GM13977 (cell line): ENCODE results near the gene PTP4A1.

ENCODE experiments used
- DNase-seq: peaks from one replicate; pipeline ENCODE4 v3.0.0; 2012; ENCODE audit warnings: low spot score
- CTCF ChIP-seq: IDR thresholded peaks from 2 replicates; pipeline ENCODE4 v1.5.1; 2012; ENCODE audit warnings: mild to moderate bottlenecking, control low read depth; ENCODE audit not compliant: insufficient read depth; ENCODE audit errors: extremely low read depth, missing control alignments
- in situ Hi-C: fragments of 300-500 bp; cut with MboI; formaldehyde crosslinking; loops from one replicate; pipeline ENCODE4 v1.12.0; 2022; ENCODE audit warnings: low sequenced_read_pairs, low pct_unique_long_range_greater_than_20kb, mixed read lengths, inconsistent platforms; ENCODE audit not compliant: unreplicated experiment

PTP4A1 gene

GRCh38 chr6:63537959-63538300, 34.4 kb upstream of the PTP4A1 start:
- in situ Hi-C loops: no loop called here
- TF ChIP-seq CTCF: no peak
- DNase-seq: no peak

- no peak for DNase-seq
- in situ Hi-C loops: no loop called here
- TF ChIP-seq CTCF: no peak
Observed at GRCh38 chr6:63538550-63538949, 33.7 kb upstream of the PTP4A1 start.

- no peak for TF ChIP-seq CTCF
Observed at GRCh38 chr6:63543001-63543400, 29.3 kb upstream of the PTP4A1 start.

GRCh38 chr6:63543982-63544381, 28.3 kb upstream of the PTP4A1 start:
- no peak for TF ChIP-seq CTCF
- in situ Hi-C loops: no loop called here
- no peak for DNase-seq

More at GRCh38 chr6:63543001-63543400, 29.3 kb upstream of the PTP4A1 start:
- in situ Hi-C loops: no loop called here
- DNase-seq: no peak

GRCh38 chr6:63546236-63546635, 26.0 kb upstream of the PTP4A1 start:
- in situ Hi-C loops: no loop called here
- no peak for DNase-seq
- no peak for TF ChIP-seq CTCF

- in situ Hi-C loops: no loop called here
- no peak for DNase-seq
Observed at GRCh38 chr6:63546697-63547096, 25.6 kb upstream of the PTP4A1 start.

More at GRCh38 chr6:63546697-63547096, 25.6 kb upstream of the PTP4A1 start:
- no peak for TF ChIP-seq CTCF
